HG02571 (cell line): ENCODE measurements around the gene STRIT1.
"Not testable (repeated sequence)": the region's sequence is repeated elsewhere in the genome, so short reads cannot be mapped to it uniquely, and the experiment has no call there.

Source experiments
- ATAC-seq: cut with Tn5 transposase; IDR thresholded peaks from one replicate; pipeline ENCODE4 v1.9.1; 2021; ENCODE audit warnings: mild to moderate bottlenecking, moderate library complexity; ENCODE audit not compliant: unreplicated experiment

Gene STRIT1

DNA sequence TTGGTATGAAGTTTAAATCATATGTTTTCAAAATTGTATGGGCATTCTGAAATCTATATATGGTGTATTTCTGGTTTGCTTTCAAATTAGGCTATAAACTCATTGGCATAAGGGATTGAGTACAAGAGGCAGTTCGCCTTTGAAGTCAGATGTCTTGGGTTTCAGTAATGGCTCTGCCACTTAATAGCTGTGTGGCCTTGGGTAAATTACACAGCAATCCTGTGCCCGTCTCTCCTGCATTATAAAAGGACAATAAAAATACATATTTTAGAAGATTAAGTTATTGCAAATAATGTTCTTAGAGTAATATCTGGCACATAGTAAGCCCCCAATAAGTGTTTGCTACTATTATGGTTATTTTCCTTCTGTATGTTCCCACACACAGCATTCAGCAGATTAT lies 20.4 kb upstream of the STRIT1 start:
- no peak for ATAC-seq

- ATAC-seq: no peak
Measured at GRCh38 chr3:155313300-155313699, 19.8 kb upstream of the STRIT1 start.

GRCh38 chr3:155312781-155313180 lies 19.3 kb upstream of the STRIT1 start:
- no peak for ATAC-seq

- no peak for ATAC-seq
Measured at GRCh38 chr3:155309581-155309980, 16.1 kb upstream of the STRIT1 start.

- ATAC-seq: no peak
Measured at GRCh38 chr3:155308831-155309230, 15.3 kb upstream of the STRIT1 start.

DNA sequence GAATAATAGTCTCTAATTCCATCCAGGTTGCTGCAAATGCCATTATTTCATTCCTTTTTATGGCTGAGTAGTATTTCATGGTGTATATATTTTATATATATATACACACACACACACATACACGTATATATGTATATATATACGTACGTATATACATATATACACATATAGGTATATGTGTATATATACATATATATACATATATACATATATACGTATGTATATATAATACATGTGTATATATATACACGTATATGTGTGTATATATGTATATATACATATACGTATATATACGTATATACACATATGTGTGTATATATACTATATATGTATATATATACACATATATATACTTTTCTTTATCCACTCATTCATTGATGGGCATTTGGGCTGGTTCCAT lies 13.7 kb upstream of the STRIT1 start:
- no peak for ATAC-seq

GRCh38 chr3:155304394-155304793 lies 10.9 kb upstream of the STRIT1 start:
- ATAC-seq: no peak

- ATAC-seq: no peak
Measured at GRCh38 chr3:155303540-155304097, 10.1 kb upstream of the STRIT1 start.

- no peak for ATAC-seq
Measured at GRCh38 chr3:155302891-155303290, 9.4 kb upstream of the STRIT1 start.

DNA sequence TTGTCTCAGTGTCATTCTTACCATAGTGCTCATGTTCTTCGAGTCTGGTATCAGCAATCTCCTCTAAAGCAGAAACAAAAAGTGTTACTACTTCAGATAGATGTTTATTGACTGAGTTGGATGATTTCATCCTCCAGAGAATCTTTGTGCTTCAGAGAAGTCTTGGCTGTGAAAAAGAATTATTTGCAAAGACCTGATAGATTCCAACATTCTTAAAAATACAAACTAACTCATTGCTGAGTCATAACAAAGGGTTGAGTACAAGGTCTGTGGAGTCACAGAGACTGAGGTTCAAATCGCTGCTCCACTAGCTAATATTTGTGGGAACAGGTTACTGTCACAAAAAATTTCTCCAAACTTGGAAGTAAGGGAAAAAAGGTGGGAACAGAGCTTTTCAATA lies 9.0 kb upstream of the STRIT1 start:
- ATAC-seq: no peak

DNA sequence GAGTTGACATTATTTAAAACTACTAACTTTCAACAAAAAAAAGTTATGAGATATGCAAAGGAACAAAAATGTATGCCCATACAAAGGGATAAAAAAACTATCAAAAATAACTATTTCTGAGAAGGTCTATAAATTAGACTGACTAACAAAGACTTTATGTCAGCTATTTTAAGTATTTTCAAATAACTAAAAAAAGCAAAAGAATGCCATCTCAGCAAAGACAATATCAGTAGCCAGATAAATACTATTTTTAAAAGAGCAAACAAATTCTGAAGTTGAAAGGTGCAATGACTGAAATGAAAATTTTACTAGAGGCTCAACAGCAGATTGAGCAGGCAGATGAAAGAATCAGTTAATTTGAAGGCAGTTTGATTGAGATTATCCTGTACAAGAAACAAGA lies 3.6 kb upstream of the STRIT1 start:
- ATAC-seq: no peak

GRCh38 chr3:155296413-155296812 lies 2.9 kb upstream of the STRIT1 start:
- no peak for ATAC-seq

- ATAC-seq: no peak
Measured at GRCh38 chr3:155292693-155293092, 790 bp downstream of the STRIT1 start.

- ATAC-seq: no peak
Measured at GRCh38 chr3:155292133-155292532, 1.4 kb downstream of the STRIT1 start.

DNA sequence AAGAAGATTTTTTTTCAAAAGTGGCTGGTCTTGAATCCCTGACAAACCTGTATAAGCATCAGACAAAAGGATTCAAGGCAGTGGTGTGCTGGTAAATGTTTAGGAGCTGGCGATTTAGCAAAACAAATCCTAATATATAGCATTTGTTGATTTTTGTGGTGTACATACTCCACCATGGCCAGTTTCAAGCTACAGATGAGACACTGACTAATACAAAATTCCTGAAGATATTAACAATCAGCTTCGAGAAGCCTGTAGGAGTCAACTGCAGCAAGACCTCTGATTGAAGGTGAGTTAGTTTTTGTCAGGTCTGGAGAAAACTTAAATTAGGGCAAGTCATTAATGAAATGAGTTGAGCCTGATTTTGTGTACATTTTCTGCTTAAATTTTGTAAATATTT lies 6.7 kb downstream of the STRIT1 start:
- no peak for ATAC-seq

- no peak for ATAC-seq
Measured at GRCh38 chr3:155285936-155286335, 7.5 kb downstream of the STRIT1 start.

GRCh38 chr3:155283092-155284056 lies 10.1 kb downstream of the STRIT1 start:
- ATAC-seq: no peak

GRCh38 chr3:155282385-155283091 lies 10.9 kb downstream of the STRIT1 start:
- ATAC-seq: no peak

- no peak for ATAC-seq
Measured at GRCh38 chr3:155281912-155282311, 11.6 kb downstream of the STRIT1 start.

GRCh38 chr3:155276089-155276488 lies 17.4 kb downstream of the STRIT1 start:
- ATAC-seq: not testable (repeated sequence)

DNA sequence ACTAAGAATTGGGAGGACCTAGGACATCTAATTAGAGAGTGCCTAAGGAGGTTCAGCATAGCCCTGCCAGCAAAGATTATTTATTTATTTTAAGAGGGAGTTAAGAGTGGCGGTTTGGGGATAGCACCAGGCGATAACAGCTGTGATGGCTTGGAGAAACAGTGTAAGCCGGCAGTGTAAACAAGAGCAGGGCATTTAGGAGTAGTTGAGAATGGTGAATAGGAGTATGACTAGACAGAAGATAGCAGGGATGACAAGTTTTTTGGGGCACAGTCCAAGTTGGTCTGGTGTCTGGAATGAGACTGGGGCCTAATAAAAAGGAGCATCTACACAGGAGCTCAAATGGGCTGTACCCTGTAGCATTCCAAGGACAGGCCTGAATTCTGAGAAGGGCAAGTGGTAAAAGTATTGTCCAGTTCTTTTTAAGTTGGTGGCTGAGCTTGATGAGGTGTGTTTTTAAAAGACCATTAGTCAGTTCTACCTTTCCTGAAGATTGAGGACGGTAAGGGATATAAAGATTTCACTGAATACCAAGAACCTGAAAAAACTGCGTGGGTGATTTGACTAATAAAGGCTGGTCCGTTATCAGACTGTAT lies 18.2 kb downstream of the STRIT1 start:
- ATAC-seq: not testable (repeated sequence)
